ENCODE data around the gene CD300A. TPM values are rescaled to one million over a fixed set of nuclear protein-coding genes. Genes with fewer than 3 reads are reported as not detected.

CD300A gene
- total and polyA plus RNA-seq, 2 donors (not counting 1 experiment from before 2014, with no cell fraction given): 2.4 to 5.7 TPM

- H3K27ac ChIP-seq (ENCODE audit: low read length in 2 of 2): no peak overlapping the region
Observed at GRCh38 chr17:74485022-74485743, 18.7 kb downstream of the CD300A start.

More at GRCh38 chr17:74485022-74485743, 18.7 kb downstream of the CD300A start:
- no peaks in the 10 kb centered on the region for H3K9me3 ChIP-seq (ENCODE audit: control extremely low read depth in 1 of 3, control insufficient read depth in 2 of 3, insufficient read depth in 1 of 3, low read length in 2 of 3)
- H4K20me1 ChIP-seq (ENCODE audit: control insufficient read depth, insufficient read depth, low read length, poor library complexity, severe bottlenecking): no peaks in the 10 kb centered on the region
- intact Hi-C loops (cut with micrococcal nuclease): no loop called here
- no peaks in the 10 kb centered on the region for H3K4me1 Mint-ChIP-seq
- ChIA-PET POLR2A (no interaction called here), CTCF (interaction anchor here (0.7 to 1.0 kb wide), 2 partner anchors 15 to 20 kb away, joined by 3 to 4 read pairs; no protein-coding TSS in a partner anchor)
- WGBS (ENCODE audit: insufficient coverage): 93% methylated on average over 7 of the region's 9 CpGs
- no peak for DNase-seq
- no peaks in the 10 kb centered on the region for H3K27me3 Mint-ChIP-seq
- no peak for ATAC-seq (ENCODE audit: low read depth)
- H3K27me3 ChIP-seq (replicated peaks in 1 of 4; ENCODE audit: control extremely low read depth in 1 of 4, control insufficient read depth in 3 of 4, insufficient read depth in 4 of 4, low read length in 3 of 4): no peaks in the 10 kb centered on the region
- TF ChIP-seq EZH2 (IDR thresholded peaks at IDR 0.05; ENCODE audit: borderline replicate concordance, insufficient read depth, low read depth, low read length, poor library complexity, severe bottlenecking) (no peak), CTCF (IDR thresholded peaks at IDR 0.05) (no peak)
- H3K79me2 ChIP-seq (ENCODE audit: control insufficient read depth, insufficient read depth, low read length): no peaks in the 10 kb centered on the region
- no peak overlapping the region for H3K4me3 ChIP-seq (ENCODE audit: control extremely low read depth in 1 of 5, extremely low read depth in 1 of 5, insufficient read depth in 1 of 5, low read depth in 2 of 5, low read length in 4 of 5)
- H3K9me3 Mint-ChIP-seq (ENCODE audit: insufficient read depth): no peaks in the 10 kb centered on the region
- no peaks in the 10 kb centered on the region for H3K36me3 ChIP-seq (replicated peaks in 1 of 2; ENCODE audit: control extremely low read depth in 1 of 2, control insufficient read depth in 1 of 2, extremely low read depth in 1 of 2, insufficient read depth in 2 of 2, low read length in 1 of 2)
- no peak overlapping the region for H2AFZ ChIP-seq (ENCODE audit: insufficient read depth, low read depth, low read length, poor library complexity, severe bottlenecking)
- H3K27ac Mint-ChIP-seq: no peak overlapping the region
- H3K4me1 ChIP-seq (ENCODE audit: control insufficient read depth in 2 of 2, insufficient read depth in 2 of 2, low read length in 2 of 2): no peaks in the 10 kb centered on the region
- no peak overlapping the region for H3K4me3 Mint-ChIP-seq
- H3K9ac ChIP-seq (ENCODE audit: low read length): no peak overlapping the region
- H3K4me2 ChIP-seq (replicated peaks; ENCODE audit: low read depth, low read length, poor library complexity, severe bottlenecking): no peak overlapping the region

Measured in B cell (primary cell).